ENCODE results near the gene ADGRG3.

The ADGRG3 gene

DNA sequence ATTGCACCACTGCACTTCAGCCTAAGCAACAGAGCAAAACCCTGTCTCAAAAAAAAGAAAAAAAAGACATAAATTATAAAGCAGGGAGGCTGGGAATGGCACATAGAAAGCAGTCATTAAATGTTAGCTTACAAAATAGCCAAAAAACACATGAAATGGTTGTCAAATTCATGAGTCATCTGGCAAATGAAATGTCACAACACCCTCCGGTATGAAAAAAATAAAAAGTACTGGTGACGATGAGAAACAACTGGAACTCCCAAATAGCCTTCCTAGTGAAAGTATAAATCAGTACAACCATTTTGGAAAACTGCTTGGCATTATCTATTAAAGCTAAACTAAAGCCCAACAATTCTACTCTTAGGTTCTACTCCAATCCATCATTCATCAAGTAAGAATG is 63.9 kb downstream of the ADGRG3 start:
- FAIRE-seq = peak; percentile 51
- no peak for DNase-seq (ENCODE audit: insufficient read length, low spot score)

DNA sequence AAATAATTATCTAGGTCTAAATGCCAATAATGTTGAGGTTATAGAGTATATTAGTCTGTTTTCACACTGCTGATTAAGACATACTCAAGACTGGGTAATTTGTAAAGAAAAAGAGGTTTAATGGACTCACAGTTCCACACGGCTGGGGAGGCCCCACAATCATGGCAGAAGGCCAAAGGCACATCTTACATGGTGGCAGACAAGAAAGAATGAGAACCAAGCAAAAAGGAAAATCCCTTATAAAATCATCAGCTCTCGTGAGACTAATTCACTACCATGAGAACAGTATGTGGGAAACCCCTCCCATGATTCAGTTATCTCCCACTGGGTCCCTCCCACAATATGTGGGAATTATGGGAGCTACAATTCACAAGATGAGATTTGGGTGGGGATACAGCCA is 64.6 kb downstream of the ADGRG3 start:
- DNase-seq (ENCODE audit: insufficient read length, low spot score) = no peak
- no peak for FAIRE-seq

DNA sequence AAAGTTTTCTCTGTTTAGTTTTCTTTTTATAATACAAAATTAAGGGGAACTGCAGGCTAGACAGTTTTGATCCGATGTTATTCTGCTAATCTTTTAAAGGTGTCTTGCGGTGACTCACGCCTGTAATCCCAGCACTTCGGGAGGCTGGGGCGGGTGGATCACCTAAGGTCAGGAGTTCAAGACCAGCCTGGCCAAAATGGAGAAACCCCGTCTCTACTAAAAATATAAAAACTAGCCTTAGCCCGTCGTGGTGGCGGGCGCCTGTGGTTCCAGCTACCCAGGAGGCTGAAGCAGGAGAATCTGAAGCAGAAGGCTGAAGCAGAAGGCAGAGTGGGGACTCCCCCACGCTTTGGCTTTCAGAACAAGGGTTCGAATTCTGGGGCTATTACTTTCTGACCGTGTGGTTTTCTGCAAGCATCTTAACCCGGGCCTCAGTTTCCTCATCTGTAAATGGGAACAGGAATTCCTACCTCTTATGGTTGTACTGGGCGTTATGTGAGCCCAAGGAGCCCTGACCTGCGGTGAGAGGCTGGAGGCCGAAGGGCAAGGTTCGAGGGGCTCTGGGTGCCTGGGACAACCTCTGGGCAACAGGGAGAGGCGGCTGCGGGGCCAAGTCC is 66.3 kb downstream of the ADGRG3 start:
- FAIRE-seq (no peak), DNase-seq (ENCODE audit: insufficient read length, low spot score) (no peak)

DNA sequence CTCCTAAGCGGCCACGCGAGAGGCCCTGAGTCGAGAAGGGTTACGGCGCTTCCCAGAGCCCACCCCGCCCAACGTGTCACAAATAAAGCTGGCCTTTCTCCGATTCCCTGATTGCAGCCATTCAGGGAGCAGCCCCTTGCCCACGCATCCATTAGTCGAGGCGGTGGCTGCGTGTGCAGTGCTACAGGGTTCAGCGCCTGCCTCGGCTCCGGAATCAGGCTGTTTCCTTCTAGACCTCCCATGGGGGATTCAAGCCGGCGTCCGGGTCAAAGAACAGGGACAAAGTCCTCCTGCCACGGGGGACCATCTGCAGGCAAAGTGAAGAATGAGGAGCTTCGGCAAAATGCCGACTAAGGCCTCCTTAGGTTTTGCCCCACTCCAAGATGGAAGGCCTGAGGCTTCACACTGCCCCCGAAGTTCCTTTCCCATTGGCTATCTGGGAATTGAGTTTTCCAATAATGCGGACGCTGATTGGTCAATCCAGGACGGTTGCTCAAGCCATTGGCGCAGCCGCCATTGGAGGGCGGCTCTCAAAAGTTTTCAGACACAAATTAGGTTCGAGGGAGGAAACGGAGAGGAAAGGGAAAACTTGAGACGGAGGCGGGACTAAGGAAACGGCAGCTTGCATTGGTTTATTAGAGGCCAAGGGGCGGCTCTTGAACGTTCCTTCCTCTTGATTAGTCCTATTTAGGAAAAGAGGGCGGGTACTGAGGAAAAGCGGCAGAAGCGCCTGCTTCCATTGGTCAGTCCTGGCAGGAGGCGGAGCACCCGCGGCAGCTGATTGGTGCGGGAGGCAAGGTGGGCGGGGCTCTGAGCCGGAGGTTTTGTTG is 67.0 kb downstream of the ADGRG3 start:
- FAIRE-seq = peak; percentile 98
- DNase-seq (ENCODE audit: insufficient read length, low spot score) = peak; percentile 99

DNA sequence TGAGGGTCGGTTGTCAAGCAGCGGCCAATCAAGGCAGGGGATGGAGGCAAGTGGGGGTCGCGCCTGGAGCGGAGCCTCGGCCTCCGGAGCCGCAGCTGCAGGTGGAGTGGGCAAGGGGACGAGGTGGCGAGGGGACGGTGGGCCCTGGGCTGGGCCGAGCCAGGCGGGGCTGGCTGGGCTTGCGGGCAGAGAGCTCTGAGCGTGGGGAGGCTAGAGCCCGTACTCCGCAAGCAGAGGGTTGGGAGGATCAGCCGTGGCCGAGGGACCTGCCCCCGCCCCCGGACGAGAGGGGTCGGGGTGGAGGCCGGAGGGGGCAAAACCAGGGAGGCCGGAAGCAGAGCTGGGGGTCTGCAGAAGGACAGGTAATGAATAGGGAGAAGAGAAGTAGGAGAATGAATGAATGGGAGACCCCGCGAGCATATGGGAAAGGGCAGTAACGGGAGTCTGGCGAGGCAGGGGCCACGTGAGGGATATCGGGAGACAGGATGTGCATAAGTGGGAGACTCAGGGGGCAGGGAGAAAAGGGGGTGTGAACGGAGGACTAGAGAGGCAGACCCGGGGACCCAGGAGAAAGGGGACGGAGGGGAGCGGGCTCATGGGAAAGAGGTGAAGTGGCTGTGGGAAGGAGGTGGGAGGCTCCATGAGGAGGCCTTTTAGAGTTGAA is 67.8 kb downstream of the ADGRG3 start, which contains the start of gene KATNB1:
Gene KATNB1 (plus strand): TSS at position 16 of the 664 bp plus-strand sequence. CDS start 1,474 bp downstream, outside the sequence.
- no peak for DNase-seq (ENCODE audit: insufficient read length, low spot score)
- no peak for FAIRE-seq

DNA sequence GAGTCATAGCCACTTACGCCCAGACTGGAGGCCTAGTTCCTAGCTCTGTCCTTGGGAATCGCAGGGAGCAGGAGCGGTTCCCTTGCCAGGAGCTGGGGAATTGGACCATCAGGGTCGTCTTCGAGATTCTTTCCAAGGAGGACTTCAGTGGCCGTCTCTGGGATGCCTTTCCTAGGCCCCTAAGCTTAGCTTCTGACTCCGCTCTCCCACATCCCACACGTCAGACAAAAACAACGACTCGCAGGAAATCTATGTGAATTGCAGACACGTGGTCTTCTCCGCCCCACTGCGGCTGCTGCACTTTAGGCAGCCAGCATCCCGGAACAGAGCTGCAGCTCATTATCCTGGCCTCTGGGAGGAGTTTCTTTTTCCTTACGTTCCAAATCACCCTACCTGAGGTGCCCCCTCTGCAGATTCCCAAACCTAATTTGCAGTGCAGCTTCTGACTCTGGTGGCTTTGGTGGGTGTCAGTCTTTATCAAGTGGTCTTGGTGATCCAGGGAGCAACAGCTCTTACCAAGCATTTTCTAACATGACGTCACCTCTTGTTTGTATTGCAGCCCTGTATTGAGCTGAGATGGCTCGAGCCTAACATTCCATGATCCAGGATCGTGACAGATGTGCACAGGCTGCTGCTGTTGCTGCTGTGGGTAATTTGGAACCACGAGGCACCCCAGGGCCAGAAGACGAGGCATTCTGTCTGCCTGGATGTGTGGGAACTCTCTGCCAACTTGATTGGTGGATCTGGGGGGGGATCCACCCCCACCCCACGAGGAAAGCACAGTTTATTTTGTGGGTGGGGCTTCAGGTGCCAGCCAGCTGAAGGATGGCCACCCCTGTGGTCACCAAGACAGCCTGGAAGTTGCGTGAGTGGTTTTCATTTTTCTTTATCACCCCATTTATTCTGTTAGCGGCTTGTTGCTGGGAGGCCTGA is 68.6 kb downstream of the ADGRG3 start:
- DNase-seq (ENCODE audit: insufficient read length, low spot score) (peak; percentile 42), FAIRE-seq (peak; percentile 57)

DNA sequence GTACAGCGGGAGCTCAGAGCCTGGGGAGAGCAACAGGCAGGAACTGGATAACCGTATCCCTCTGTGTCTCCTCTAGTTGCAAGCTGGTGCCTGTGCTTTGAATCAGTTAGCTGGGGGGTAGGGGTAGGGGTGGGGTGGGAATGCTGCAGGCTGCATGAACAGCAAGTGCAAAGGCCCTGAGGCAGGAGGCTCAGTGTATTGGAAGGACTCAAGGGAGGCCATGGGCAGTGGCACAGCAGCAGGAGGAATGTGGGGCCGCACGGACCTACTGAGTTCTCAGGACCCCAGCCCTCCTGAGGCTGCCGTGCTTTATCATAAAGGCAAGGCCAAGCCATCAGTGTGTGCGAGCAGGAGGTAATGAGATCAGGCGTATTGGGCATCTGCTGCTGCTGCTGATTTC is 70.7 kb downstream of the ADGRG3 start:
- no peak for FAIRE-seq
- no peak for DNase-seq (ENCODE audit: insufficient read length, low spot score)
